GM12891 (cell line): ENCODE measurements around the gene KRT71.

Experiments used
- DNase-seq: peaks from one replicate; pipeline ENCODE4 v3.0.0; 2011; ENCODE audit warnings: low spot score; ENCODE audit not compliant: insufficient read length
- FAIRE-seq: peaks from 2 replicates; lab custom pipeline; 2011; peaks lifted over from hg19 to GRCh38; lab: Jason Lieb, UNC
- PAX5 ChIP-seq: IDR thresholded peaks from 2 replicates; pipeline ENCODE4 v1.6.1; 2011; ENCODE audit warnings: low read length, moderate library complexity, mild to moderate bottlenecking; ENCODE audit not compliant: insufficient read depth, severe bottlenecking
- POLR2A ChIP-seq: IDR thresholded peaks from 2 replicates; pipeline ENCODE4 v1.6.1; 2011; ENCODE audit warnings: low read depth, low read length, control low read depth
- POLR2AphosphoS5 ChIP-seq: IDR thresholded peaks from 2 replicates; pipeline ENCODE4 v1.6.1; 2011; ENCODE audit warnings: low read depth, low read length, control low read depth
- POU2F2 ChIP-seq: IDR thresholded peaks from 2 replicates; pipeline ENCODE4 v1.6.1; 2011; ENCODE audit warnings: low read depth, mild to moderate bottlenecking, control low read depth, low read length, moderate library complexity
- SPI1 ChIP-seq: IDR thresholded peaks from 2 replicates; pipeline ENCODE4 v1.6.1; 2011; ENCODE audit warnings: low read depth, low read length, control low read depth
- TAF1 ChIP-seq: IDR thresholded peaks from 2 replicates; pipeline ENCODE4 v1.6.1; 2011; ENCODE audit warnings: low read depth, low read length, control low read depth

The KRT71 gene

GRCh38 chr12:52542785-52543318, 10.1 kb downstream of the KRT71 start:
- no peak for DNase-seq
- TF ChIP-seq POU2F2 (no peak), SPI1 (no peak), POLR2A (no peak), POLR2AphosphoS5 (no peak), PAX5 (no peak), TAF1 (no peak)
- FAIRE-seq: no peak

GRCh38 chr12:52542157-52542556, 10.8 kb downstream of the KRT71 start:
- no peak for TF ChIP-seq TAF1
- no peak for TF ChIP-seq POLR2A
- no peak for TF ChIP-seq POLR2AphosphoS5
- no peak for TF ChIP-seq PAX5
- TF ChIP-seq POU2F2: no peak
- no peak for TF ChIP-seq SPI1
- FAIRE-seq: no peak
- DNase-seq: no peak

- DNase-seq: no peak
- FAIRE-seq: no peak
- no peak for TF ChIP-seq SPI1
- TF ChIP-seq POLR2AphosphoS5: no peak
- no peak for TF ChIP-seq PAX5
- no peak for TF ChIP-seq TAF1
- TF ChIP-seq POU2F2: no peak
- no peak for TF ChIP-seq POLR2A
Measured at GRCh38 chr12:52541709-52542108, 11.2 kb downstream of the KRT71 start.

GRCh38 chr12:52540531-52540930, 12.4 kb downstream of the KRT71 start:
- no peak for DNase-seq
- no peak for TF ChIP-seq TAF1
- TF ChIP-seq POLR2A: no peak
- no peak for TF ChIP-seq PAX5
- no peak for TF ChIP-seq POU2F2
- no peak for TF ChIP-seq POLR2AphosphoS5
- no peak for TF ChIP-seq SPI1
- FAIRE-seq: no peak

- FAIRE-seq (no peak), DNase-seq (no peak)
- TF ChIP-seq POLR2AphosphoS5: no peak
- TF ChIP-seq TAF1: no peak
- TF ChIP-seq SPI1: no peak
- TF ChIP-seq POU2F2: no peak
- no peak for TF ChIP-seq PAX5
- TF ChIP-seq POLR2A: no peak
Measured at GRCh38 chr12:52539821-52540173, 13.1 kb downstream of the KRT71 start.

- no peak for TF ChIP-seq POLR2AphosphoS5
- no peak for TF ChIP-seq PAX5
- TF ChIP-seq SPI1: no peak
- no peak for TF ChIP-seq TAF1
- TF ChIP-seq POLR2A: no peak
- no peak for TF ChIP-seq POU2F2
- no peak for FAIRE-seq
- no peak for DNase-seq
Measured at GRCh38 chr12:52539083-52539820, 13.7 kb downstream of the KRT71 start.

- TF ChIP-seq TAF1 (no peak), PAX5 (no peak), POLR2AphosphoS5 (no peak)
- DNase-seq (no peak), FAIRE-seq (no peak)
Measured at GRCh38 chr12:52537101-52537500, 15.8 kb downstream of the KRT71 start.

GRCh38 chr12:52535574-52535973, 17.4 kb downstream of the KRT71 start:
- no peak for TF ChIP-seq POLR2AphosphoS5
- TF ChIP-seq POLR2A: no peak
- TF ChIP-seq POU2F2: no peak
- DNase-seq (no peak), FAIRE-seq (no peak)

- no peak for TF ChIP-seq POU2F2
- no peak for TF ChIP-seq SPI1
- no peak for TF ChIP-seq POLR2AphosphoS5
- no peak for TF ChIP-seq PAX5
- TF ChIP-seq POLR2A: no peak
- no peak for TF ChIP-seq TAF1
- DNase-seq: no peak
- no peak for FAIRE-seq
Measured at GRCh38 chr12:52534482-52534881, 18.5 kb downstream of the KRT71 start.

GRCh38 chr12:52533686-52534470, 19.1 kb downstream of the KRT71 start:
- DNase-seq (no peak), FAIRE-seq (no peak)
- TF ChIP-seq POLR2AphosphoS5 (no peak), POLR2A (no peak), SPI1 (no peak), PAX5 (no peak), TAF1 (no peak), POU2F2 (no peak)
